Chondrocyte (in vitro differentiated cells): ENCODE results near the gene GPRC5C. TPM values are rescaled to one million over a fixed set of nuclear protein-coding genes. Genes with fewer than 3 reads are reported as not detected.

Experiments used
- DNase-seq: peaks from one replicate; pipeline ENCODE4 v3.0.0; 2021; ENCODE audit warnings: mixed read lengths, low spot score
- H3K27ac Mint-ChIP-seq: one replicate; pipeline ENCODE4 v1.8.0; 2021; ENCODE audit warnings: mild to moderate bottlenecking, moderate library complexity, mixed read lengths; ENCODE audit not compliant: unreplicated experiment
- H3K27me3 Mint-ChIP-seq: 2 replicates; pipeline ENCODE4 v1.8.0; 2021; ENCODE audit warnings: low read depth, mixed read lengths
- H3K36me3 Mint-ChIP-seq: 2 replicates; pipeline ENCODE4 v1.8.0; 2021; ENCODE audit warnings: low read depth, mixed read lengths
- H3K4me1 Mint-ChIP-seq: 2 replicates; pipeline ENCODE4 v1.8.0; 2021; ENCODE audit warnings: low read depth, mild to moderate bottlenecking, mixed read lengths
- H3K4me3 Mint-ChIP-seq: one replicate; pipeline ENCODE4 v1.8.0; 2021; ENCODE audit warnings: mild to moderate bottlenecking, moderate library complexity, mixed read lengths; ENCODE audit not compliant: unreplicated experiment
- H3K9me3 Mint-ChIP-seq: 2 replicates; pipeline ENCODE4 v1.8.0; 2021; ENCODE audit warnings: low read depth, mixed read lengths
- total RNA-seq: library from RNA; stranded (reverse); gene quantifications from 3 replicates; pipeline ENCODE4 v1.2.1, GENCODE V29; 2021
- TF ChIP-seq, protein P1 (sequence below): fragments of 200-600 bp; sonication (generic); IDR thresholded peaks from 2 replicates; pipeline ENCODE4 v1.5.0; 2021; ENCODE audit warnings: antibody characterized with exemption, mild to moderate bottlenecking, moderate library complexity

GPRC5C gene
- total RNA-seq, 1 donor from 2014 or later: 47.8 TPM

DNA sequence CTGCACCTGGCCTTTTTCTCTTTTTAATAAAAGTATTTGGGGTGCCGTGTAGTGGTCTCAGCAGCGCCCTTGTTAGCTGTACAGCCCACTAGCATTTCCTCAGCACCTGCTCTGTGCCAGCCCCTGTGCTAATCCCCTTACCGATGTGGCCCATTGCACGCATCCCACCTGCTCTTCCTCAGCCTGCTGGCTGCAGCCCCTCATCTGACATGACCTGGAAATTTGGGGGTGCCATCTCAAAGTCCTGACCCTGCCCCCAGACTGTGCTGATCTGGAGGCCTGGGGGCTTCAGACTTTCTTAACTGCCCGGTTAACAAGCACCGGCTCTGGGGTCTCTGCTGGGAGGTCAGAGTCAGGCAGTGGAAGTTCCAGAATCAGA lies 10.4 kb downstream of the GPRC5C start:
- Mint-ChIP-seq H3K9me3 (peaks cover 9% of the 10 kb centered on the region), H3K27ac (no peak overlapping the region), H3K4me3 (no peak overlapping the region), H3K4me1 (peaks cover 35% of the 10 kb centered on the region), H3K27me3 (no peaks in the 10 kb centered on the region), H3K36me3 (peaks cover 14% of the 10 kb centered on the region)
- no peak for DNase-seq
- TF ChIP-seq, protein P1, sequence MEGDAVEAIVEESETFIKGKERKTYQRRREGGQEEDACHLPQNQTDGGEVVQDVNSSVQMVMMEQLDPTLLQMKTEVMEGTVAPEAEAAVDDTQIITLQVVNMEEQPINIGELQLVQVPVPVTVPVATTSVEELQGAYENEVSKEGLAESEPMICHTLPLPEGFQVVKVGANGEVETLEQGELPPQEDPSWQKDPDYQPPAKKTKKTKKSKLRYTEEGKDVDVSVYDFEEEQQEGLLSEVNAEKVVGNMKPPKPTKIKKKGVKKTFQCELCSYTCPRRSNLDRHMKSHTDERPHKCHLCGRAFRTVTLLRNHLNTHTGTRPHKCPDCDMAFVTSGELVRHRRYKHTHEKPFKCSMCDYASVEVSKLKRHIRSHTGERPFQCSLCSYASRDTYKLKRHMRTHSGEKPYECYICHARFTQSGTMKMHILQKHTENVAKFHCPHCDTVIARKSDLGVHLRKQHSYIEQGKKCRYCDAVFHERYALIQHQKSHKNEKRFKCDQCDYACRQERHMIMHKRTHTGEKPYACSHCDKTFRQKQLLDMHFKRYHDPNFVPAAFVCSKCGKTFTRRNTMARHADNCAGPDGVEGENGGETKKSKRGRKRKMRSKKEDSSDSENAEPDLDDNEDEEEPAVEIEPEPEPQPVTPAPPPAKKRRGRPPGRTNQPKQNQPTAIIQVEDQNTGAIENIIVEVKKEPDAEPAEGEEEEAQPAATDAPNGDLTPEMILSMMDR: no peak

DNA sequence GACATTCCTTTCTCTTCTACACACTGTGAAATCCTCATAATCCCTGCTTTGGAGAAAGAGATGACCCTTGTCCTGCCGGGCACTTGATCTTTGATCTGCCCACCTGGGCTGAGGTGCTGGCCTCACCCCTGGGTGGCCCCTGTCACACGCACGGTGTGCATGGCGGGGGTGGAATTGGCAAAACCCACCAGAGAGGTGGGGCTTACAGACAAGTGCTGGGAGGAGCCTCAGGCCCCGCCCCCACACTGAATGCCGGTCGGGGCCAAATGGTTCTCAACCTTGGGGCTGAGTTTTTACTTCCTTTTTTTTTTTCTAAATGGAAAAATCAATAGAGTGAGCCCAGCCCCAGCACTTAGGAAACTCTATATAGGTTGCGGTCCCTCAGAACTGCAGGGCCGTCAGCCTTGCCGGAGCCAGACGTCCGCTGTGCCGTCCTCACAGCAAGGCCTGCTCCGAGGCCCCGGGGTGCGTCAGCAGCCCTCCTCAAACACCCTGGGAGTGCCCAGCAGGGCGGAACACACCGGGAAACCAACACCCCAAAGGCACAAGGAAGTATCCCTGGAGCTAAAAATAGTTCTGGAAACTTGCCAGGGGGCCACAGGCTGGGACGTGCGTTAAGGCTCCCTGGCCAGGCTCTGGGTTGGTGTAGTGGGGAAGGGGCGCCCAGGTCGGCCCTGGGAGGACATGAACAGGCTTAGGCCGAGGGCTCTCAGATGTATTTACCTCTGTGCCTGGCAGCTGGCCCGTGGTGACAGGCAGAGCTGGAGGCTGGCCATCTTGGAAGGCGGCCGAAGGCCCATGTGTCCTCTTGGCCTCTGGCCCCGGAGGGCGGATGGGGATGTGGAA lies 11.0 kb downstream of the GPRC5C start:
- Mint-ChIP-seq H3K4me3 (peak overlapping the region; percentile 47), H3K27me3 (no peaks in the 10 kb centered on the region), H3K36me3 (peaks cover 13% of the 10 kb centered on the region), H3K27ac (peak overlapping the region; percentile 45), H3K4me1 (peaks cover 41% of the 10 kb centered on the region), H3K9me3 (peaks cover 4% of the 10 kb centered on the region)
- DNase-seq: no peak
- TF ChIP-seq, protein P1: no peak

DNA sequence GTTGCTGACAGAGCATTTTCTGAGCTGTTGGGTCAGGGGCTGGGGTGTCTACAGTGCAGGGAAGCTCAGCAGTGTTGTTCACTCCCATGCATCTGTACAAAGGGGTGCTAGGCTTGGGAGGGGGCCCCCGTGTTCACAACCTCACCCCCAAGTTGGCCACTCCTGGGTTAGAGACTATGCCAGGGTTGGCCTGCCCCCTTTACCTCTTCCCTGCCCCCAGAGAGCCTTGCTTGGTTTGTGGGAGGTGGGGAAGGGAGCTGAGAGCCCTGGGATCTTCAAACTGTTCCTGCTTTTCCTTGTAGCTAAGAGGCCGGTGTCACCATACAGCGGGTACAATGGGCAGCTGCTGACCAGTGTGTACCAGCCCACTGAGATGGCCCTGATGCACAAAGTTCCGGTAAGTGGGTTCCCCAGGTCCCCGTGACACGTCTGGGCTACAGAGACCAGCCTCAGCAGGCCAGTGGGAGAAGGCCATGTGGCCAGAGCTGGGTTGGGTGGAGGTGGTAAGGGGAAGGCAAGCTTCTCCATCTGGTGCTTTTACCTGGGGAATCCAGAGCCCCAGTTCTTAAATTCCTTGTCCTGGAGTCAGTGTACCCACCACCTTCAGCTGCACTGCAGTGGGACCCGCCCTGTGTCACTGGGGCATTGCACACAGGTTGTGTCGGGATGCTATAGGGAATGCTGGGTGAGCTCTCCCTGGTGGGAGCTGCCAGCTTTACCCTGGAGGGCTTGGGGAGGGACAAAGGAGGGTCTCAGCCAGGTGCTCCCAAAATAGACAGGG lies 11.8 kb downstream of the GPRC5C start:
- peaks cover 3% of the 10 kb centered on the region for H3K9me3 Mint-ChIP-seq
- H3K36me3 Mint-ChIP-seq: peaks cover 12% of the 10 kb centered on the region
- H3K27ac Mint-ChIP-seq: peak overlapping the region; percentile 32
- H3K27me3 Mint-ChIP-seq: no peaks in the 10 kb centered on the region
- no peak overlapping the region for H3K4me3 Mint-ChIP-seq
- TF ChIP-seq, protein P1: no peak
- DNase-seq: no peak
- H3K4me1 Mint-ChIP-seq: peaks cover 47% of the 10 kb centered on the region

DNA sequence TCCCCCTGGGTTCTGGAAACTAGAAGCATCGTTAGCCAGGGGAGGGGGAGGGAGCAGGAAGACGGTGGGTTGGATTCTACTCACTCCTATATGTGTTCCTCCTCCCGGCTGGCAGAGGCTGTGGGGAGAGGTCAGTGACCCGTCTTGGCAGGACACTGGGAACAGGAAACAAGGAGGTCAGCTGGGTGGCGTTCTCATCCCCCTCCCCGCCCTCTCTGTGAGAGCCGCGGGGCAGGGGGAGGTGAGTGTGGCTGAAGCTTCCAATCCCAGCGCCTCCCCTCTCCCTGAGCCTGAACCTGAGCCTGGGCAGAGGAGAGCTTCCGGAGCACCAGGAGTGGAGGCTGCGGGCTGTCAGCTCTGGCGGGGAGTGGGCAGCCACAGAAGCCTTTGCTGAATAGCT lies 12.5 kb downstream of the GPRC5C start:
- H3K27ac Mint-ChIP-seq: peak overlapping the region; percentile 12
- no peaks in the 10 kb centered on the region for H3K9me3 Mint-ChIP-seq
- TF ChIP-seq, protein P1: no peak
- H3K4me3 Mint-ChIP-seq: no peak overlapping the region
- DNase-seq: peak; percentile 76
- H3K4me1 Mint-ChIP-seq: peaks cover 54% of the 10 kb centered on the region
- H3K27me3 Mint-ChIP-seq: no peaks in the 10 kb centered on the region
- peaks cover 11% of the 10 kb centered on the region for H3K36me3 Mint-ChIP-seq

DNA sequence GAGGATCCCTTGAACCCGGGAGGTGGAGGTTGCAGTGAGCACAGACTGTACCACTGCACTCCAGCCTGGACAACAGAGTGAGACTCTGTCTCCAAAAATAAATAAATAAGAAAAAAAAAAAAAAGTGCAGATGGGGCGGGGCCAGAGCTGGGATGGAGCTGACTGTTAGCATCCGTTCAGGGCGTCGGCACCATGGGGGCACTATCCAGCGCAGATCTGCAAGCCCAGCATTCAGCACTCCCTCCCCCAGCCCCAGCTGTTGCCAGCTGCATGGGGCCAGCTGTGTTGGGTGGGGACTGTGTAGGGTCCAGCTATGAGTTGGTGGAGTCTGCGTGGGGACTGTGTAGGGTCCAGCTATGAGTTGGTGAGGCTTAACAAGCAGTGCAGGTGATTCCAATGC lies 13.3 kb downstream of the GPRC5C start:
- DNase-seq: no peak
- H3K9me3 Mint-ChIP-seq: no peaks in the 10 kb centered on the region
- peak overlapping the region; percentile 12 for H3K27ac Mint-ChIP-seq

More for the DNA sequence above, 13.3 kb downstream of the GPRC5C start:
- H3K27me3 Mint-ChIP-seq: no peaks in the 10 kb centered on the region
- TF ChIP-seq, protein P1: no peak
- peaks cover 8% of the 10 kb centered on the region for H3K36me3 Mint-ChIP-seq
- no peak overlapping the region for H3K4me3 Mint-ChIP-seq
- peaks cover 60% of the 10 kb centered on the region for H3K4me1 Mint-ChIP-seq
